ENCODE data around the gene INSIG1. TPM values are rescaled to one million over a fixed set of nuclear protein-coding genes. Genes with fewer than 3 reads are reported as not detected.

The INSIG1 gene
- total RNA-seq, 1 experiment from 2014 or later: 54.7 TPM

- ChIA-PET POLR2A (no interaction called here), CTCF (interaction anchor here (3.4 kb wide), 1 partner anchor 432 kb away, joined by 21 read pairs; no protein-coding TSS in a partner anchor), RAD21 (ENCODE audit: low non-redundant PET in 1 of 2, low total read pairs in 2 of 2, uncharacterized antibody in 2 of 2, unreplicated experiment in 2 of 2) (no interaction called here)
- no peaks in the 10 kb centered on the region for H3K79me2 ChIP-seq (ENCODE audit: insufficient read depth, low read length)
- intact Hi-C loops (cut with micrococcal nuclease): no loop called here
- H3K9me2 ChIP-seq (ENCODE audit: insufficient read depth): no peaks in the 10 kb centered on the region
- H3K4me3 ChIP-seq (replicated peaks in 1 of 2; ENCODE audit: low read depth in 1 of 2, low read length in 2 of 2): no peak overlapping the region
- H3K36me3 ChIP-seq (ENCODE audit: control insufficient read depth in 1 of 2, insufficient read depth in 2 of 2, low read length in 2 of 2): no peaks in the 10 kb centered on the region
- no peaks in the 10 kb centered on the region for H4K20me1 ChIP-seq (ENCODE audit: insufficient read depth)
- no peaks in the 10 kb centered on the region for H3K27me3 ChIP-seq (ENCODE audit: insufficient read depth, low read length)
- H3K4me2 ChIP-seq (ENCODE audit: low read length): no peak overlapping the region
- no peaks in the 10 kb centered on the region for H3K4me1 ChIP-seq (ENCODE audit: control insufficient read depth in 1 of 2, insufficient read depth in 2 of 2, low read length in 2 of 2)
- DNase-seq (ENCODE audit: low read depth, low spot score): no peak
- no peak overlapping the region for H3K9ac ChIP-seq (ENCODE audit: low read length)
- TF ChIP-seq ZFX (IDR thresholded peaks at IDR 0.05) (no peak), CTCF (IDR thresholded peaks at IDR 0.05 in 2 of 3, conservative IDR thresholded peaks at IDR 0.05 in 1 of 3; ENCODE audit: borderline replicate concordance in 1 of 3, insufficient read depth in 1 of 3, low read depth in 2 of 3, low read length in 2 of 3) (no peak), ATF3 (IDR thresholded peaks at IDR 0.05) (no peak), MAX (IDR thresholded peaks at IDR 0.05) (no peak), CEBPB (IDR thresholded peaks at IDR 0.05; ENCODE audit: low read depth) (no peak), EZH2phosphoT487 (IDR thresholded peaks at IDR 0.05; ENCODE audit: borderline replicate concordance) (no peak), POLR2AphosphoS5 (IDR thresholded peaks at IDR 0.05; ENCODE audit: low read depth, low read length) (no peak), TCF7L2 (IDR thresholded peaks at IDR 0.05; ENCODE audit: borderline replicate concordance, extremely low read depth, insufficient read depth, insufficient read length) (no peak), ZNF274 (IDR thresholded peaks at IDR 0.05; ENCODE audit: low read depth, low read length) (no peak), CBX3 (IDR thresholded peaks at IDR 0.05; ENCODE audit: low read depth) (no peak)
- no TSS peak for BruUV-seq (replicated peaks)
- ATAC-seq: no peak
- H3K9me3 ChIP-seq (ENCODE audit: control insufficient read depth in 1 of 2, insufficient read depth in 1 of 2, low read depth in 1 of 2, low read length in 2 of 2): no peaks in the 10 kb centered on the region
- H3K27ac ChIP-seq (ENCODE audit: low read depth, low read length): no peak overlapping the region
- no peak overlapping the region for H2AFZ ChIP-seq (ENCODE audit: low read depth, low read length, poor library complexity, severe bottlenecking)
Measured at GRCh38 chr7:155358948-155359712, 61.5 kb downstream of the INSIG1 start.

Other genes with a start within 250 kb of the INSIG1 start
- gene HTR5A, start 227.6 kb upstream of the INSIG1 start, total RNA-seq (2021; ENCODE audit: unreplicated experiment): not detected
- gene EN2, start 160.3 kb downstream of the INSIG1 start, total RNA-seq (2021; ENCODE audit: unreplicated experiment): 0.32 TPM
- not detected for gene CNPY1, start 248.7 kb downstream of the INSIG1 start, total RNA-seq (2021; ENCODE audit: unreplicated experiment)

Data from HCT116 (cell line).